Adrenal gland (tissue), 12 donors: ENCODE measurements around the gene RASAL1. TPM values are rescaled to one million over a fixed set of nuclear protein-coding genes. Genes with fewer than 3 reads are reported as not detected.

Experiments
- DNase-seq, 7 donors: peaks; one replicate each; pipeline ENCODE4 v3.0.0-alpha.2; 2019 to 2020
- H3K27ac ChIP-seq, 5 donors: fragments of 200-600 bp; sonication (generic) in 4 of 5; 1 replicate in 3 of 5; 2 replicates in 2 of 5; pipeline versions ENCODE4 v1.5.1 to v1.8.0; 2016 to 2020; ENCODE audit warnings: mild to moderate bottlenecking in 1 of 5
- H3K27me3 ChIP-seq: fragments of 200-600 bp; 2 replicates; pipeline ENCODE4 v1.8.0; 2021
- H3K36me3 ChIP-seq, 2 donors: fragments of 200-600 bp; replicated peaks in 1 of 2; 1 replicate in 1 of 2; 2 replicates in 1 of 2; pipeline versions ENCODE4 v1.5.1 to v1.8.0; 2018 to 2022
- H3K4me1 ChIP-seq, 2 donors: fragments of 200-600 bp; replicated peaks in 1 of 2; 1 replicate in 1 of 2; 2 replicates in 1 of 2; pipeline versions ENCODE4 v1.5.1 to v1.8.0; 2018 to 2021
- H3K4me3 ChIP-seq, 4 donors: fragments of 200-600 bp; sonication (generic) in 3 of 4; one replicate each; pipeline ENCODE4 v1.5.1; 2016 to 2018
- H3K9me3 ChIP-seq, 3 donors: fragments of 200-600 bp; sonication (generic) in 1 of 3; replicated peaks in 1 of 3; 1 replicate in 2 of 3; 2 replicates in 1 of 3; pipeline versions ENCODE4 v1.5.1 to v1.8.0; 2016 to 2021
- CTCF ChIP-seq, 6 experiments: fragments of 450-650 bp in 4 of 6; fragments of 200-600 bp in 2 of 6; sonication (generic) in 1 of 6; IDR thresholded peaks; 1 replicate in 5 of 6; 2 replicates in 1 of 6; pipeline versions ENCODE4 v1.5.1 to v1.8.0; 2016 to 2021; ENCODE audit warnings: antibody characterized with exemption in 6 of 6, mild to moderate bottlenecking in 2 of 6, moderate library complexity in 1 of 6
- POLR2A ChIP-seq, 2 donors: fragments of 450-650 bp; IDR thresholded peaks; one replicate each; pipeline ENCODE4 v1.6.1; 2017; ENCODE audit warnings: antibody characterized with exemption in 2 of 2, mild to moderate bottlenecking in 2 of 2, moderate library complexity in 1 of 2
- WGBS, 4 donors: extraction: QIAGEN DNeasy Blood & Tissue Kit in 2 of 4; methylation state at CpG; one replicate each; pipeline versions ENCODE4 v1.1.5 to v1.1.7; 2013 to 2017; 5-methylcytosine and 5-hydroxymethylcytosine counted together
- intact Hi-C, 2 donors: fragments of 100-400 bp; cut with DNase I; formaldehyde crosslinking; loops; one replicate each; pipeline versions ENCODE4 v1.14.1 to v1.15.0; 2022 to 2023
- polyA plus RNA-seq, 3 donors: library from polyadenylated mRNA; stranded (reverse); fragments of 200-250 nt in 2 of 3; fragments of 350-450 nt in 1 of 3; fragmentation: Illumina TruSeq in 1 of 3; extraction: RNeasy Lipid Tissue Mini Kit (QIAGEN cat#74804) in 1 of 3; gene quantifications; one replicate each; pipeline ENCODE4 v1.2.3, GENCODE V29; 2013 to 2014
- total RNA-seq, 9 donors: library from RNA; depleted of rRNA in 4 of 9; stranded (reverse); fragments of >200 nt in 4 of 9; fragments of 120-200 nt in 1 of 9; fragmentation: NEBNext Ultra II Directional in 1 of 9; extraction: Animal tissue kit (Norgen Biotek cat#: 25700) in 1 of 9; gene quantifications; one replicate each; pipeline versions ENCODE4 v1.1.0 to v1.2.4, GENCODE V29; 2013 to 2023
- donor health status: healthy with polysubstance abuse.
- donor health status: Bipolar disorder and iron deficiency.
- donor health status: DM: yes; HTN: yes; CAD: no.
- donor health status: DM: no; HTN: no; CAD: no.
- donor health status: DM: no; HTN: no; CAD: no.
- donor health status: DM: yes; HTN: yes; CAD: no.

The RASAL1 gene
- total and polyA plus RNA-seq, 12 donors: 22.6 to 90.4 (median 43.3) TPM

GRCh38 chr12:113077859-113078255, 57.7 kb downstream of the RASAL1 start:
- intact Hi-C loops: no loop called here
- Histone ChIP-seq H3K4me3 (no peak overlapping the region), H3K27me3 (no peaks in the 10 kb centered on the region), H3K27ac (no peak overlapping the region), H3K36me3 (no peaks in the 10 kb centered on the region), H3K4me1 (peaks cover 0 to 5% of the 10 kb centered on the region in 2 donors), H3K9me3 (no peaks in the 10 kb centered on the region)
- WGBS, 4 donors: 18 to 42% (median 31%) methylated on average over 13 to 48 of the region's 48 CpGs
- no peak for DNase-seq
- no peak for TF ChIP-seq POLR2A (IDR thresholded peaks at IDR 0.05)
- no peak for TF ChIP-seq CTCF (IDR thresholded peaks at IDR 0.05)

GRCh38 chr12:113077057-113077858, 58.3 kb downstream of the RASAL1 start:
- Histone ChIP-seq H3K36me3 (no peaks in the 10 kb centered on the region), H3K9me3 (no peaks in the 10 kb centered on the region), H3K4me3 (no peak overlapping the region), H3K27ac (no peak overlapping the region), H3K4me1 (peaks cover 0 to 5% of the 10 kb centered on the region in 2 donors), H3K27me3 (no peaks in the 10 kb centered on the region)
- intact Hi-C loops: no loop called here
- 30 to 40% (median 35%) methylated on average over 30 to 70 of the region's 70 CpGs for WGBS, 4 donors
- TF ChIP-seq POLR2A (IDR thresholded peaks at IDR 0.05) (no peak), CTCF (IDR thresholded peaks at IDR 0.05) (no peak)
- no peak for DNase-seq

GRCh38 chr12:113075137-113075683, 60.4 kb downstream of the RASAL1 start:
- H3K27me3 ChIP-seq: no peaks in the 10 kb centered on the region
- 77 to 85% (median 79%) methylated on average over 5 to 6 of the region's 6 CpGs for WGBS, 4 donors
- intact Hi-C loops: no loop called here
- no peak overlapping the region for H3K27ac ChIP-seq
- no peak overlapping the region for H3K4me3 ChIP-seq
- H3K9me3 ChIP-seq: no peaks in the 10 kb centered on the region
- no peaks in the 10 kb centered on the region for H3K4me1 ChIP-seq
- no peak for DNase-seq
- no peak for TF ChIP-seq POLR2A (IDR thresholded peaks at IDR 0.05)
- TF ChIP-seq CTCF (IDR thresholded peaks at IDR 0.05): no peak
- no peaks in the 10 kb centered on the region for H3K36me3 ChIP-seq

- Histone ChIP-seq H3K4me1 (no peaks in the 10 kb centered on the region), H3K27me3 (no peaks in the 10 kb centered on the region), H3K4me3 (no peak overlapping the region), H3K9me3 (no peaks in the 10 kb centered on the region), H3K27ac (no peak overlapping the region), H3K36me3 (no peaks in the 10 kb centered on the region)
- intact Hi-C loops: no loop called here
- WGBS, 4 donors: 77 to 93% (median 82%) methylated on average over 2 to 3 of the region's 3 CpGs
- no peak for TF ChIP-seq CTCF (IDR thresholded peaks at IDR 0.05)
- no peak for TF ChIP-seq POLR2A (IDR thresholded peaks at IDR 0.05)
- DNase-seq: no peak
Measured at GRCh38 chr12:113073586-113073985, 62.0 kb downstream of the RASAL1 start.
